SKM-1 treated with dmso at 0.1 percent for 144 hours (cell line): ENCODE data around the gene ABR.

ENCODE experiments used
- DNase-seq: peaks from one replicate; lab custom pipeline; 2025; ENCODE audit not compliant: unreplicated experiment; lab: John Stamatoyannopoulos, UW

The ABR gene

DNA sequence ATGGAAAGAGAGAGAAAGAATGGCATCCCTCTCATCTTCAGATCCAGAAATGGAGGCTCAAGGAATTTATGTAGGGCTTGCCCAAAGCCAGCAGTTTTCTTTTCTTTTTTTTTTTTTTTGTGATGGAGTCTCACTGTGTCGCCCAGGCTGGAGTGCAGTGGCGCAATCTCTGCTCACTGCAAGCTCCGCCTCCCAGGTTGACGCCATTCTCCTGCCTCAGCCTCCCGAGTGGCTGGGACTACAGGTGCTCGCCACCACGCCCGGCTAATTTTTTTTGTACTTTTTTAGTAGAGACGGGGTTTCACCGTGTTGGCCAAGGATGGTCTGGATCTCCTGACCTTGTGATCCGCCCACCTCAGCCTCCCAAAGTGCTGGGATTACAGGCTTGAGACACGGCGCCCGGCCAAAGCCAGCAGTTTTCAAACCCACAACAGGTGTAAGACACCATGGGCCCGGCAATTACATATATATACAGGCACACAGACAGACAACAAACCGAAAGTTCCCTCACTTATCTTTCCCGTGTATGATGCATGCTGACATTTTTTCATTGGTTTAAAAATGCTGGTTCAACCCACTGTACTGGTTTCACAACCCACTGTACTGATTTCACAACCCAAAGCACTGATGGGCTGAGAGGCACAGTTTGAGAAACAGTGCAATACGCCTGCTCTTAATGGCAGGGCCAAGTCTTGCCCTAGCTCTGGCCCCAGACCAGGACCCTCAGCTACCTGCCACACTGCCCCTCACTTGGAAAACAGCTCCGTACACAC, 81.6 kb downstream of the ABR start:
- DNase-seq: peak; percentile 44

DNA sequence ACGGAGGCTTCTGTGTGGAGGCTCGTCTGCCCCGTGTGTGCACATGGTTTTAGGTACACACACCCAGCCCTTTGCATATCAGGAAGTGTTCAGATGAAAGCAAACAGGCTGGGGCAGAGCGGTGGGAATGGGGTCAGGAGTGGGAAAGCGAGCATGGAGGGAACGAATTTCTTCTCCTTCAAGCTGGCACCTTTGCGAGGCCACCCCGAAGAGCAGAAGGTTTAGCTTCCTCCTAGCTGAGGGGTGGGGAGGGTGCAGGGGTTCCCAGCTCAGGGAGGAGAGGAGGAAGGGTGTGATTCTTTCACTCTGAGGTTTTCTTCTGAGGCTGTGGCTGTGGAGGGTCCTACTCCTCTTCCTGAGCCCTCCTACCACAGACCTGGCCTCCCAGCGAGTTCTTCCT, 83.6 kb downstream of the ABR start:
- DNase-seq: no peak

DNA sequence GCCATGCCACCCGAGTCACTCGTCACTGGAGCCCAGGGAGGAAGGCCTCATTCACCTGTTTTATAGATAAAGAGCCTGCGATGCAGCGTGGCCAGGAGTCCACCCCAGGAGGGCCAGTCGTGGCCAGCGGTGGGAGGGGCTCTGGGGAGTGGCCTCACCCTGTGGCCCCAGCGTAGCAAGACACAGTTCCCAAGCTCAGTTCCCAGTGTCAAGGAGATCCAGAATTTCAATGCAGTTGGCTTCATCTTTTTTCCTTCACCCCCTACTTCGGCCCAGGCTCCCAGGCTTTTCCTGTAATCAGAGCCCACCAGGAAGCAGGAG, 84.0 kb downstream of the ABR start:
- DNase-seq: no peak

GRCh38 chr17:1095090-1095852, 84.5 kb downstream of the ABR start:
- no peak for DNase-seq

GRCh38 chr17:1094591-1094990, 85.2 kb downstream of the ABR start:
- no peak for DNase-seq

GRCh38 chr17:1091900-1092299, 87.9 kb downstream of the ABR start:
- no peak for DNase-seq

- DNase-seq: no peak
These were observed 88.6 kb downstream of the ABR start for GRCh38 chr17:1091190-1091534.

- no peak for DNase-seq
These were observed 89.2 kb downstream of the ABR start for GRCh38 chr17:1090465-1091189.

DNA sequence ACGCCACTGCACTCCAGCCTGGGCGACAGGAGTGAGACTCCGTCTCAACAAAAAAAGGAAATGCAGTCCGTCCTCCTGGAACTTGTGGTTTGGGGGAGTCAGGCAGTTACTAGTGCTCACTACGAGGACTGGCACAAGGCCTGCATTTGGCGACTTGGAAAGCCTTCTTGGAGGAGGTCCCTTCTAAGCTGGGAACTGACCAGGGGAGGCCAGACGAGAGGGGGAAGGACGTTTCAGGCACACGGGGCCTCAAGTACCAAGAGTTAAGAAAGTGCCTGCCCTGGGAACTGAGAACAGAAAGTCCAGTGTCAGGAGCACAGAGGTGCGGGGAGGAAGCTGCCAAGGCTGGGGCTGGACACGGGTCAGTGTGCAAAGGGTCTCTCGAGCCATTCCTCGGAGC, 89.9 kb downstream of the ABR start:
- DNase-seq: no peak

GRCh38 chr17:1087381-1088241, 92.2 kb downstream of the ABR start:
- no peak for DNase-seq

DNA sequence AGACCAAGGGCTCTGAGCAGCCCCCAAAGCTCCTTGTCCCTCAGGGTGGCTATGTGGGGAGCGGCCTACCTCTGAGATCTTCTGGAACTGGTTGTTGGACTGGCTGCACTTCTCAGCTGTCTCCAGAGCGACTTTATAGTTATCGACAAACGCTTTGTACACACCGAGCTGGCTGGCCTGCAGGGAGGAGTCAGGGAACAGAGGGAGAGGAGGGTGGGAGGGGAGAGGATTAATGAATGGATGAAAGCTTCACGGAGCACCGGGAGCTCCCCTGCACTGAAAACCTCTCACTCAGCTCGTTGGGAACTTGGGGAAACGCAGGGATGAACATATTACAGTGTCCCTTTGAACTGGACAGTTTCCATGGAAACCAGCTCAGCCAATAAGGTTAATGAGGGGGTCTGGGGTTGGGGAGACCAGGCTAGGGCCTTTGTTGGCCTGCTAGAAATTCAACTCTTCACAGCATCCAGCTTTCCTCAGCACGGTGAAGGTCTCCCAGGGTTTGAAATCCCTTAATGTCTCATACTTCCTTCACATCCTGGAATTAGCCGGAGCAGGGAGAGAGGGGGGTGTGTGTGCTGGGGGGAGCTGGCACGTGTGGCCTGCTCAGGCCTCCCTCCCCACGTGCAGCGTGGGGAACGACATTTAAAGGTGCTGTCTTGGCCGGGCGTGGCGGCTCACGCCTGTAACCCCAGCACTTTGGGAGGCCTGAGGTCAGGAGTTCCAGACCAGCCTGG, 96.2 kb downstream of the ABR start:
- DNase-seq: no peak

DNA sequence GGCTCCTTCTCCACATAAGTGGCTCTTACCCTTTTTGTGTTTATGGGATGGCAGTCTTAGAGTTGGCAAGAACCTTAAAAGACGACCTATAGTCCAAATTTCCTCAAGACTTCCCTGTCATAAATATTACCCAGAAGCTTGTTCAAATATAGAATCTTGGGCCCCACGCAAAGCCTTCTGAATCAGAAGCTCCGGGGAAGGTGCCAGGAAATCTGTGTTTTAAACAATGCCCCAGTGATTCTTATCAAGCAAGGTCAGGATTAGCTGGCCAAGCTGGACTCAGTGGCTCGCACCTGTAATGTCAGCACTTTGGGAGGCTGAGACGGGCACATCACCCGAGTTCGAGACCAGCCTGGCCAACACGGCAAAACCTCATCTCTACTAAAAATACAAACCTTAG, 97.2 kb downstream of the ABR start:
- DNase-seq: no peak

DNA sequence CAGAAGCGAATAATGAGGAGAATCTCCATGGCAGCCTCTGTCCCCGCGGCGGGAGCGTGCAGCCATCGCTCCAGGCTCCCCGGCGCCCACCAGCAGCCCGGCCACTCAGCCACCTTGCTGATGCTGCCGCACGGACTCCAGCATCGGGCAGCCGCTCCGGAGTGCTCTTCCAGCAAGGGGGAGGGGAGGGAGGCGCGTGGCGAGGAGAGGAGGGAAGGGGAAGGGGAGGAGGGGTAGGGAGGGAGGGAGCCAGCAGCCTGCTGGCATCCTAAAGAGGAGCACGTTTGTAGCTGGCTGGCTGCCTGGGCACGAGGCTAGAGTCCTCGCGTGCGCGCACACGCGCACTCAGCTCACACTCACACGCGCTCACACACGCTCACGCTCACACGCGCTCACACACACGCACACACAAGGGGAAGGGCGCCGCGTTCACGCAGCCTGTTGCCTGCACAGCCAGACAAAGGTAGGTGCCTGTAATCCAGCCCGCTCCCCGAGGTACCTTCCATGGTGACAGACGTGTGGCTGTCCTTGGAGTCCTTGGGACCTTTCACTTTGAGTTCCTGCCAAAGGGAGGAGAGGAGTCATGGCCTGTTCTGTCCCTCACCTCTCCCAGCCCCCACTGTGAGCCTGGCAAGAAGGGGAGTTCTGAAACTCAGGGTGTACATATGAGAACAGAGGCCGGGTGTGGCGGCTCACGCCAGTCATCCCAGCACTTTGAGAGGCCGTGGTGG, 100.8 kb downstream of the ABR start:
- no peak for DNase-seq

DNA sequence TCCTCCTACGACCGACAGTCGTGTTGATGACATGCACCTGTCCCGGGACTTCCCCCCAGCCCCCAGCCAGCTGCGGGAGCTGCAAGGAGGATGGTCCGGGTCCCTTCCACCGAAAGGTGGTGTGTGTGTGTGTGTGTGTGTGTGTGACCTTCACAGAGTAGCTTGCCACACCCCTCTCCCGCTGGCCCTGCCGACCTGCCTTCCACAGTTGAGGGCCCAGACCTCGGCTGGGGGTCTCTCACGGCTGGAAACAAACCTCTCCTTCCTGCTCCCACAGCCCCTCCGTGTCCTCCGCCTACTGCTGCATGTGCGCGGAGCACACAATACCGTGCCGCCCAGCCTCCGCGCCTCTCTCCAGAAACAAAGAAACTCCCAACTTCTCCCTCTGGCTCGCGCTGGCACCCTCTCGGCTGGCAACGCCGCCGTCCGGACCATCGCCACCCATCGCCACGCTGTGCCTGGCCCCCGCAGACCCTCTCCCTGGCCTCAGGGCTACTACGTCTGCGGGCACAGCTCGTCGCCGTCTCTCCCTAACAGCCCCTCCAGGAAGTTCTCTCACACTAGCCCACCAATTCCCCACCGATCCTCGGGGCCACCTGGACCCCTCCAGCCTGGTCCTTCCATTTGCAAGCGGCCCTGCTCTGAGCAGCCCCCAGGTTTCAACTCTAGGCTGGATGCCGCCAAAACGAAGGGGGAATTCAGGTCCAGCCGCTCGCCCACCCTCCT, 101.6 kb downstream of the ABR start:
- DNase-seq: no peak

DNA sequence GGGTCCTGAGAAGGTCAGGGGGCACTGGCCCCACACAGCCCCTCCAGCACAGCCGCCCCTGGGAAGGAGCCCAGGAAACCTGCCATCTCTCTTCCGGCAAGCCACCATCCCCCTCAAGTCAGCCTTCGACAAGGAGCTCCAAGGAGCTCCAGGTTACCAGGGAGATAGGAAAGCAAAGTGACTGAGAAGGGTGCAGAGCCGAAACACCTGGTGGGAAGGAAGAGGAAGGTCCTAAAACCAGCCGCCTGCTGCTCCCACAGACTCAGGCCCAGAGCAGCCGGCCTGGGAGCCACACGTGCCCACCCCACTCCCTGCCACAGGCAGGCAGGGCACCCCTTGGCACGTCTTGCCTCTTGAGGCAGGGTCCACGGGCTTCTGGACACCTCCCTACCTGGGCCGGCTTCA, 102.2 kb downstream of the ABR start:
- DNase-seq: no peak

DNA sequence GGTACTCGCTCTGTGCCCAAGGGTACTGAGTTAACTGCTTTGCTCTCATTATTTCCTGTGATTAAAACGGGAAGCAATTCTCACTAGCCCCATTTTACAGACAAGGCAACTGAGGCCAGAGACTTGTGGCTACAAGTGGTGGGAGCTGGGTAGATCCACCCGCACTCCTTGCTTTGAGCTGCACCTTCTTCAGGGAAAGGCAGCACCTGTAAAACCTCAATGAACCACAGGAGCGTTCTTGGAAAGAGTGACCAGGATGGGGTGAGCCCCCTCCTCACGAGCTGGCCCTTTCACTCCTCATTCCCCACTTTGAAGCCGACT, 102.8 kb downstream of the ABR start:
- DNase-seq: no peak

GRCh38 chr17:1076299-1076981, 103.3 kb downstream of the ABR start:
- DNase-seq: no peak

DNA sequence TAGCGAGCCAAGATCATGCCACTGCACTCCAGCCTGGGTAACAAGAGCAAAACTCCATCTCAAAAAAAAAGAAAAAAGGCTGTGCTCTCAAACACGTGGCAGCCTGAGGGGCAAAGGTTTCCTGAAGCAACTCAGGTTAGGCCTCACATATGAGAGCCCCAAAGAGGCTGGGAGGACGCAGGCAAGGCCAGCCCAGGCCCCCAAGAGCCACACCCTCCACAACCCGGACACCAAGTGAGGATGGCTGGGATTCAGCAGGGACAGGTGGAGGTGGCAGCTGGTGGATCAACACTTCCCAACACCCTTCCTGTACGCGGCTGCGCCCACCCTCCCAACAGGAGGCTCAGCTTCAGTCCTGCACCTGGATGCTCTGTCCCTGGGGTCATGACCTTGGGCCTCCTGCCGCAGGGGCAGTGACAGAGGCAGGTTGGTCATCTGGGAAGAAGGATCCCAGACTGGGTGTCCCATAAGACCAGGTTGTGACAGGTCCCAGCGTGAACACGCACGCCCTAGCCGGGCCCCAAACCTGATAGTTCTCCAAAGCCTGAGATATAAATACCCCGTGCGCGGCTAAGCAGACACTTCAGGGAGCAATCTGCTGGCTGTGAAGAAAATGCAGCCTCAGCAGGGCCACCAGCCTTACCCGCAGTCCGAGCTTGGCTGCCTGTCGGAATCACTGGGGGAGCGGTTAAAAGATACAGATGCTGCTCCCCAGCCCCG, 104.7 kb downstream of the ABR start:
- DNase-seq: no peak
